Measurements from ENCODE around the gene MAGEA6.
"Not testable (repeated sequence)": the region's sequence is repeated elsewhere in the genome, so short reads cannot be mapped to it uniquely, and the experiment has no call there.

MAGEA6 gene

GRCh38 chrX:152766562-152766961 lies 2.9 kb downstream of the MAGEA6 start:
- H3K27me3 ChIP-seq (ENCODE audit: control insufficient read depth in 1 of 2, insufficient read depth in 2 of 2, low read length in 2 of 2); H3K36me3 ChIP-seq (ENCODE audit: control insufficient read depth in 1 of 2, insufficient read depth in 2 of 2, low read length in 2 of 2); H3K4me1 ChIP-seq (ENCODE audit: control insufficient read depth in 1 of 2, insufficient read depth in 2 of 2, low read length in 2 of 2); H3K9me3 ChIP-seq (ENCODE audit: control insufficient read depth in 1 of 2, low read length in 2 of 2); H3K27ac ChIP-seq (ENCODE audit: low read depth, low read length); H3K4me3 ChIP-seq (ENCODE audit: low read depth in 1 of 2, low read length in 2 of 2); H3K9ac ChIP-seq (ENCODE audit: low read depth in 1 of 2, low read length in 2 of 2): not testable (repeated sequence)

GRCh38 chrX:152761582-152761981 lies 7.9 kb downstream of the MAGEA6 start:
- not testable (repeated sequence) for H3K4me1 ChIP-seq (ENCODE audit: control insufficient read depth in 1 of 2, insufficient read depth in 2 of 2, low read length in 2 of 2); H3K27ac ChIP-seq (ENCODE audit: low read depth, low read length); H3K9ac ChIP-seq (ENCODE audit: low read depth in 1 of 2, low read length in 2 of 2); H3K9me3 ChIP-seq (ENCODE audit: control insufficient read depth in 1 of 2, low read length in 2 of 2); H3K27me3 ChIP-seq (ENCODE audit: control insufficient read depth in 1 of 2, insufficient read depth in 2 of 2, low read length in 2 of 2); H3K4me3 ChIP-seq (ENCODE audit: low read depth in 1 of 2, low read length in 2 of 2); H3K36me3 ChIP-seq (ENCODE audit: control insufficient read depth in 1 of 2, insufficient read depth in 2 of 2, low read length in 2 of 2)

GRCh38 chrX:152759544-152759943 lies 9.9 kb downstream of the MAGEA6 start:
- H3K9me3 ChIP-seq (ENCODE audit: control insufficient read depth in 1 of 2, low read length in 2 of 2); H3K27ac ChIP-seq (ENCODE audit: low read depth, low read length); H3K9ac ChIP-seq (ENCODE audit: low read depth in 1 of 2, low read length in 2 of 2); H3K27me3 ChIP-seq (ENCODE audit: control insufficient read depth in 1 of 2, insufficient read depth in 2 of 2, low read length in 2 of 2); H3K4me3 ChIP-seq (ENCODE audit: low read depth in 1 of 2, low read length in 2 of 2); H3K36me3 ChIP-seq (ENCODE audit: control insufficient read depth in 1 of 2, insufficient read depth in 2 of 2, low read length in 2 of 2); H3K4me1 ChIP-seq (ENCODE audit: control insufficient read depth in 1 of 2, insufficient read depth in 2 of 2, low read length in 2 of 2): not testable (repeated sequence)

GRCh38 chrX:152758918-152759317 lies 10.6 kb downstream of the MAGEA6 start, which contains the start of gene CSAG3:
TSS of gene CSAG3 (plus strand) at chrX:152759218.
- not testable (repeated sequence) for H3K4me1 ChIP-seq (ENCODE audit: control insufficient read depth in 1 of 2, insufficient read depth in 2 of 2, low read length in 2 of 2); H3K9ac ChIP-seq (ENCODE audit: low read depth in 1 of 2, low read length in 2 of 2); H3K36me3 ChIP-seq (ENCODE audit: control insufficient read depth in 1 of 2, insufficient read depth in 2 of 2, low read length in 2 of 2); H3K4me3 ChIP-seq (ENCODE audit: low read depth in 1 of 2, low read length in 2 of 2); H3K27ac ChIP-seq (ENCODE audit: low read depth, low read length); H3K9me3 ChIP-seq (ENCODE audit: control insufficient read depth in 1 of 2, low read length in 2 of 2); H3K27me3 ChIP-seq (ENCODE audit: control insufficient read depth in 1 of 2, insufficient read depth in 2 of 2, low read length in 2 of 2)

GRCh38 chrX:152754871-152755270 lies 14.6 kb downstream of the MAGEA6 start:
- H3K36me3 ChIP-seq (ENCODE audit: control insufficient read depth in 1 of 2, insufficient read depth in 2 of 2, low read length in 2 of 2); H3K27ac ChIP-seq (ENCODE audit: low read depth, low read length); H3K4me3 ChIP-seq (ENCODE audit: low read depth in 1 of 2, low read length in 2 of 2); H3K4me1 ChIP-seq (ENCODE audit: control insufficient read depth in 1 of 2, insufficient read depth in 2 of 2, low read length in 2 of 2); H3K9me3 ChIP-seq (ENCODE audit: control insufficient read depth in 1 of 2, low read length in 2 of 2); H3K9ac ChIP-seq (ENCODE audit: low read depth in 1 of 2, low read length in 2 of 2); H3K27me3 ChIP-seq (ENCODE audit: control insufficient read depth in 1 of 2, insufficient read depth in 2 of 2, low read length in 2 of 2): not testable (repeated sequence)

GRCh38 chrX:152753686-152754650 lies 15.5 kb downstream of the MAGEA6 start, which contains the start of gene MAGEA2:
TSS of gene MAGEA2 (minus strand) at chrX:152753842. CDS start at chrX:152751363, 2,479 bp downstream.
- H3K9me3 ChIP-seq (ENCODE audit: control insufficient read depth in 1 of 2, low read length in 2 of 2); H3K9ac ChIP-seq (ENCODE audit: low read depth in 1 of 2, low read length in 2 of 2); H3K36me3 ChIP-seq (ENCODE audit: control insufficient read depth in 1 of 2, insufficient read depth in 2 of 2, low read length in 2 of 2); H3K4me1 ChIP-seq (ENCODE audit: control insufficient read depth in 1 of 2, insufficient read depth in 2 of 2, low read length in 2 of 2); H3K4me3 ChIP-seq (ENCODE audit: low read depth in 1 of 2, low read length in 2 of 2); H3K27ac ChIP-seq (ENCODE audit: low read depth, low read length); H3K27me3 ChIP-seq (ENCODE audit: control insufficient read depth in 1 of 2, insufficient read depth in 2 of 2, low read length in 2 of 2): not testable (repeated sequence)

GRCh38 chrX:152738560-152738959 lies 30.9 kb downstream of the MAGEA6 start:
- Histone ChIP-seq H3K4me1 (ENCODE audit: control insufficient read depth in 1 of 2, insufficient read depth in 2 of 2, low read length in 2 of 2) (no peaks in the 10 kb centered on the region), H3K9me3 (ENCODE audit: control insufficient read depth in 1 of 2, low read length in 2 of 2) (no peaks in the 10 kb centered on the region), H3K27ac (ENCODE audit: low read depth, low read length) (no peak overlapping the region)

GRCh38 chrX:152736528-152736927 lies 33.0 kb downstream of the MAGEA6 start:
- not testable (repeated sequence) for H3K9ac ChIP-seq (ENCODE audit: low read depth in 1 of 2, low read length in 2 of 2); H3K36me3 ChIP-seq (ENCODE audit: control insufficient read depth in 1 of 2, insufficient read depth in 2 of 2, low read length in 2 of 2); H3K9me3 ChIP-seq (ENCODE audit: control insufficient read depth in 1 of 2, low read length in 2 of 2); H3K4me1 ChIP-seq (ENCODE audit: control insufficient read depth in 1 of 2, insufficient read depth in 2 of 2, low read length in 2 of 2); H3K27me3 ChIP-seq (ENCODE audit: control insufficient read depth in 1 of 2, insufficient read depth in 2 of 2, low read length in 2 of 2); H3K4me3 ChIP-seq (ENCODE audit: low read depth in 1 of 2, low read length in 2 of 2); H3K27ac ChIP-seq (ENCODE audit: low read depth, low read length)

More at GRCh38 chrX:152738560-152738959, 30.9 kb downstream of the MAGEA6 start:
- H3K9ac ChIP-seq (ENCODE audit: low read depth in 1 of 2, low read length in 2 of 2) = no peak overlapping the region
- no peak overlapping the region for H3K4me3 ChIP-seq (ENCODE audit: low read depth in 1 of 2, low read length in 2 of 2)
- H3K36me3 ChIP-seq (ENCODE audit: control insufficient read depth in 1 of 2, insufficient read depth in 2 of 2, low read length in 2 of 2) = no peaks in the 10 kb centered on the region
- no peaks in the 10 kb centered on the region for H3K27me3 ChIP-seq (ENCODE audit: control insufficient read depth in 1 of 2, insufficient read depth in 2 of 2, low read length in 2 of 2)

- Histone ChIP-seq H3K9ac (ENCODE audit: low read depth in 1 of 2, low read length in 2 of 2) (no peak overlapping the region), H3K4me1 (ENCODE audit: control insufficient read depth in 1 of 2, insufficient read depth in 2 of 2, low read length in 2 of 2) (no peaks in the 10 kb centered on the region), H3K9me3 (ENCODE audit: control insufficient read depth in 1 of 2, low read length in 2 of 2) (no peaks in the 10 kb centered on the region), H3K27ac (ENCODE audit: low read depth, low read length) (no peak overlapping the region), H3K27me3 (ENCODE audit: control insufficient read depth in 1 of 2, insufficient read depth in 2 of 2, low read length in 2 of 2) (no peaks in the 10 kb centered on the region), H3K4me3 (ENCODE audit: low read depth in 1 of 2, low read length in 2 of 2) (no peak overlapping the region), H3K36me3 (ENCODE audit: control insufficient read depth in 1 of 2, insufficient read depth in 2 of 2, low read length in 2 of 2) (no peaks in the 10 kb centered on the region)
These were observed 33.5 kb downstream of the MAGEA6 start for GRCh38 chrX:152735860-152736511.

GRCh38 chrX:152735101-152735500 lies 34.4 kb downstream of the MAGEA6 start:
- Histone ChIP-seq H3K9ac (ENCODE audit: low read depth in 1 of 2, low read length in 2 of 2) (no peak overlapping the region), H3K4me3 (ENCODE audit: low read depth in 1 of 2, low read length in 2 of 2) (no peak overlapping the region), H3K36me3 (ENCODE audit: control insufficient read depth in 1 of 2, insufficient read depth in 2 of 2, low read length in 2 of 2) (no peaks in the 10 kb centered on the region), H3K27me3 (ENCODE audit: control insufficient read depth in 1 of 2, insufficient read depth in 2 of 2, low read length in 2 of 2) (no peaks in the 10 kb centered on the region), H3K9me3 (ENCODE audit: control insufficient read depth in 1 of 2, low read length in 2 of 2) (no peaks in the 10 kb centered on the region), H3K27ac (ENCODE audit: low read depth, low read length) (no peak overlapping the region), H3K4me1 (ENCODE audit: control insufficient read depth in 1 of 2, insufficient read depth in 2 of 2, low read length in 2 of 2) (no peaks in the 10 kb centered on the region)
